ENCODE data around the gene LRRC3B.

GRCh38 chr3:26675336-26675735 is 52.8 kb downstream of the LRRC3B start:
- TF ChIP-seq POLR2A (IDR thresholded peaks at IDR 0.05) (no peak), CTCF (IDR thresholded peaks at IDR 0.05) (no peak)

Data from ovary (tissue), 3 donors.